Neural cell (in vitro differentiated cells): ENCODE measurements around the gene CFB. TPM values are rescaled to one million over a fixed set of nuclear protein-coding genes. Genes with fewer than 3 reads are reported as not detected.

ENCODE experiments used
- H2AFZ ChIP-seq: fragments of 200-600, 300-800 bp; sonication (generic), shearing (Covaris generic); 2 replicates; pipeline ENCODE4 v1.6.0; 2014; ENCODE audit warnings: low read depth, mild to moderate bottlenecking, antibody characterized with exemption, low read length, moderate library complexity
- H3F3A ChIP-seq: fragments of 200-600 bp; shearing (Covaris generic); 2 replicates; pipeline ENCODE4 v1.6.1; 2016; ENCODE audit warnings: mild to moderate bottlenecking, moderate library complexity, mixed read lengths, antibody characterized with exemption, low read length; ENCODE audit not compliant: insufficient read depth, poor library complexity, severe bottlenecking
- H3K27ac ChIP-seq: fragments of 200-600, 300-800 bp; sonication (generic), shearing (Covaris generic); 2 replicates; pipeline ENCODE4 v1.5.1; 2014; ENCODE audit warnings: mild to moderate bottlenecking, low read length, moderate library complexity
- H3K27me3 ChIP-seq: fragments of 300-800, 200-600 bp; sonication (generic), shearing (Covaris generic); 2 replicates; pipeline ENCODE4 v1.6.0; 2014; ENCODE audit warnings: mild to moderate bottlenecking, low read depth, low read length, moderate library complexity; ENCODE audit not compliant: insufficient read depth
- H3K36me3 ChIP-seq: fragments of 300-800, 200-600 bp; sonication (generic), shearing (Covaris generic); 2 replicates; pipeline ENCODE4 v1.5.1; 2014; ENCODE audit warnings: mild to moderate bottlenecking, antibody characterized with exemption, low read length, moderate library complexity; ENCODE audit not compliant: insufficient read depth
- H3K4me2 ChIP-seq: fragments of 300-800, 200-600 bp; sonication (generic), shearing (Covaris generic); 2 replicates; pipeline ENCODE4 v1.6.0; 2014; ENCODE audit warnings: mild to moderate bottlenecking, low read length
- H3K4me3 ChIP-seq: fragments of 300-800, 200-600 bp; sonication (generic), shearing (Covaris generic); 2 replicates; pipeline ENCODE4 v1.5.1; 2014; ENCODE audit warnings: mild to moderate bottlenecking, low read length, moderate library complexity
- H3K79me2 ChIP-seq: fragments of 200-600 bp; shearing (Covaris generic); replicated peaks from 2 replicates; pipeline ENCODE4 v1.6.0; 2014; ENCODE audit warnings: mild to moderate bottlenecking, low read length, moderate library complexity; ENCODE audit not compliant: insufficient read depth
- H3K9ac ChIP-seq: fragments of 300-800, 200-600 bp; sonication (generic), shearing (Covaris generic); 2 replicates; pipeline ENCODE4 v1.6.1; 2016; ENCODE audit warnings: mild to moderate bottlenecking, low read length, mixed read lengths
- H3K9me2 ChIP-seq: fragments of 200-600 bp; shearing (Covaris generic); 2 replicates; pipeline ENCODE4 v1.6.1; 2016; ENCODE audit warnings: mild to moderate bottlenecking, low read length, mixed read lengths; ENCODE audit not compliant: insufficient read depth
- H3K9me3 ChIP-seq: fragments of 200-600, 300-800 bp; sonication (generic), shearing (Covaris generic); 2 replicates; pipeline ENCODE4 v1.6.1; 2016; ENCODE audit warnings: mild to moderate bottlenecking, mixed run types, low read length, moderate library complexity, mixed read lengths
- H4K20me1 ChIP-seq: fragments of 200-600 bp; shearing (Covaris generic); 2 replicates; pipeline ENCODE4 v1.6.1; 2016; ENCODE audit warnings: mild to moderate bottlenecking, mixed run types; ENCODE audit not compliant: insufficient read depth
- CTCF ChIP-seq: fragments of 450-650 bp; IDR thresholded peaks from 2 replicates; pipeline ENCODE4 v1.5.1; 2014; ENCODE audit warnings: antibody characterized with exemption, mild to moderate bottlenecking, moderate library complexity; ENCODE audit not compliant: poor library complexity, severe bottlenecking
- EP300 ChIP-seq: fragments of 450-650 bp; conservative IDR thresholded peaks from 2 replicates; pipeline ENCODE4 v1.6.1; 2014; ENCODE audit warnings: antibody characterized with exemption, mild to moderate bottlenecking, moderate library complexity; ENCODE audit not compliant: poor library complexity, severe bottlenecking
- EZH2 ChIP-seq: fragments of 200-600, 300-800 bp; shearing (Covaris generic), sonication (generic); IDR thresholded peaks from 2 replicates; pipeline ENCODE4 v1.6.1; 2014; ENCODE audit warnings: antibody characterized with exemption, low read length, borderline replicate concordance, mild to moderate bottlenecking; ENCODE audit not compliant: insufficient read depth, poor library complexity, severe bottlenecking
- MXI1 ChIP-seq: fragments of 450-650 bp; conservative IDR thresholded peaks from 2 replicates; pipeline ENCODE4 v1.6.1; 2014; ENCODE audit warnings: antibody characterized with exemption, mild to moderate bottlenecking; ENCODE audit not compliant: poor library complexity, severe bottlenecking
- POLR2AphosphoS5 ChIP-seq: IDR thresholded peaks from 2 replicates; pipeline ENCODE4 v1.6.1; 2012
- RAD21 ChIP-seq: fragments of 450-650 bp; conservative IDR thresholded peaks from 2 replicates; pipeline ENCODE4 v1.6.1; 2014; ENCODE audit warnings: antibody characterized with exemption, mild to moderate bottlenecking, moderate library complexity
- REST ChIP-seq: IDR thresholded peaks from 2 replicates; pipeline ENCODE4 v1.6.1; 2012; ENCODE audit warnings: borderline replicate concordance
- SMC3 ChIP-seq: fragments of 450-650 bp; conservative IDR thresholded peaks from 2 replicates; pipeline ENCODE4 v1.6.1; 2014; ENCODE audit warnings: antibody characterized with exemption, mild to moderate bottlenecking, moderate library complexity; ENCODE audit not compliant: poor library complexity
- TAF1 ChIP-seq: IDR thresholded peaks from 2 replicates; pipeline ENCODE4 v1.6.1; 2012; ENCODE audit warnings: low read depth
- polyA minus RNA-seq: library from RNA; depleted of rRNA, polyadenylated mRNA; stranded (reverse); fragments of >200 nt; gene quantifications from 2 replicates; pipeline ENCODE4 v1.2.3, GENCODE V29; 2014
- polyA plus RNA-seq: library from polyadenylated mRNA; depleted of rRNA; stranded (reverse); fragments of >200 nt; gene quantifications from 2 replicates; pipeline ENCODE4 v1.2.3, GENCODE V29; 2014

CFB gene
- polyA plus RNA-seq: 0.97 TPM in 1 of 2 replicates, not detected in the other
- 0.49 and 0.58 TPM in 2 replicates for polyA minus RNA-seq

- no peak within 1 kb of the TSS for H3K9ac ChIP-seq
- no peak within 1 kb of the TSS for H2AFZ ChIP-seq
Measured at GRCh38 chr6:31945507-31946369, at the start of gene CFB. Gene CFB (plus strand): TSS chr6:31946095. CDS start chr6:31946222, 127 bp downstream.

More at GRCh38 chr6:31945507-31946369, at the start of gene CFB:
- Histone ChIP-seq H3K9me3 (no peaks in the 10 kb centered on the region), H3K79me2 (no peaks in the 10 kb centered on the region), H4K20me1 (no peaks in the 10 kb centered on the region), H3K36me3 (no peaks in the 10 kb centered on the region), H3K27ac (no peak within 1 kb of the TSS), H3K4me2 (no peak within 1 kb of the TSS), H3K4me3 (no peak within 1 kb of the TSS), H3K27me3 (no peaks in the 10 kb centered on the region), H3F3A (no peaks in the 10 kb centered on the region), H3K9me2 (no peaks in the 10 kb centered on the region)
- TF ChIP-seq SMC3 (no peak), MXI1 (no peak), EZH2 (no peak), RAD21 (no peak), TAF1 (no peak), EP300 (no peak), POLR2AphosphoS5 (no peak), REST (no peak), CTCF (no peak)
